Coronary artery (tissue), 2 donors: ENCODE results near the gene NECTIN4.

Source experiments
- DNase-seq: peaks from one replicate; pipeline ENCODE4 v3.0.0-alpha.2; 2017; ENCODE audit warnings: low spot score
- H3K27ac ChIP-seq, 2 donors: fragments of 200-600 bp; sonication (generic); one replicate each; pipeline ENCODE4 v1.5.1; 2016 to 2019
- H3K4me3 ChIP-seq: fragments of 200-600 bp; sonication (generic); 2 replicates; pipeline ENCODE4 v1.5.1; 2016; ENCODE audit warnings: mild to moderate bottlenecking, moderate library complexity
- CTCF ChIP-seq: fragments of 200-600 bp; sonication (generic); IDR thresholded peaks from one replicate; pipeline ENCODE4 v1.5.1; 2019; ENCODE audit warnings: antibody characterized with exemption

NECTIN4 gene

GRCh38 chr1:161054805-161055204, 34.6 kb downstream of the NECTIN4 start:
- no peak for DNase-seq
- no peak overlapping the region for H3K27ac ChIP-seq
- H3K4me3 ChIP-seq, result no peak overlapping the region
- TF ChIP-seq CTCF, result no peak

GRCh38 chr1:161054232-161054631, 35.1 kb downstream of the NECTIN4 start:
- TF ChIP-seq CTCF, result no peak
- Histone ChIP-seq H3K27ac (no peak overlapping the region), H3K4me3 (no peak overlapping the region)
- DNase-seq, result no peak

- TF ChIP-seq CTCF, result no peak
- no peak overlapping the region for H3K27ac ChIP-seq
- no peak for DNase-seq
- no peak overlapping the region for H3K4me3 ChIP-seq
Observed at GRCh38 chr1:161052899-161053298, 36.5 kb downstream of the NECTIN4 start.

GRCh38 chr1:161051219-161051618, 38.1 kb downstream of the NECTIN4 start:
- H3K4me3 ChIP-seq, result no peak overlapping the region
- H3K27ac ChIP-seq, result no peak overlapping the region
- DNase-seq, result no peak
- no peak for TF ChIP-seq CTCF

GRCh38 chr1:161048949-161049722, 40.2 kb downstream of the NECTIN4 start:
- no peak for DNase-seq
- TF ChIP-seq CTCF, result no peak
- Histone ChIP-seq H3K4me3 (no peak overlapping the region), H3K27ac (no peak overlapping the region)

- DNase-seq, result no peak
- H3K4me3 ChIP-seq, result no peak overlapping the region
- peak overlapping the region in 1 of 2 donors; percentile 26 for H3K27ac ChIP-seq
- TF ChIP-seq CTCF, result no peak
Observed at GRCh38 chr1:161047436-161048420, 41.6 kb downstream of the NECTIN4 start.
